NCI-H524 treated with DMSO at 0.1 percent for 48 hours (cell line): Measurements from ENCODE around the gene WDR81.
"Not testable (repeated sequence)": the region's sequence is repeated elsewhere in the genome, so short reads cannot be mapped to it uniquely, and the experiment has no call there.

Experiments used
- DNase-seq: peaks from one replicate; lab custom pipeline; 2025; lab: John Stamatoyannopoulos, UW

The WDR81 gene

DNA sequence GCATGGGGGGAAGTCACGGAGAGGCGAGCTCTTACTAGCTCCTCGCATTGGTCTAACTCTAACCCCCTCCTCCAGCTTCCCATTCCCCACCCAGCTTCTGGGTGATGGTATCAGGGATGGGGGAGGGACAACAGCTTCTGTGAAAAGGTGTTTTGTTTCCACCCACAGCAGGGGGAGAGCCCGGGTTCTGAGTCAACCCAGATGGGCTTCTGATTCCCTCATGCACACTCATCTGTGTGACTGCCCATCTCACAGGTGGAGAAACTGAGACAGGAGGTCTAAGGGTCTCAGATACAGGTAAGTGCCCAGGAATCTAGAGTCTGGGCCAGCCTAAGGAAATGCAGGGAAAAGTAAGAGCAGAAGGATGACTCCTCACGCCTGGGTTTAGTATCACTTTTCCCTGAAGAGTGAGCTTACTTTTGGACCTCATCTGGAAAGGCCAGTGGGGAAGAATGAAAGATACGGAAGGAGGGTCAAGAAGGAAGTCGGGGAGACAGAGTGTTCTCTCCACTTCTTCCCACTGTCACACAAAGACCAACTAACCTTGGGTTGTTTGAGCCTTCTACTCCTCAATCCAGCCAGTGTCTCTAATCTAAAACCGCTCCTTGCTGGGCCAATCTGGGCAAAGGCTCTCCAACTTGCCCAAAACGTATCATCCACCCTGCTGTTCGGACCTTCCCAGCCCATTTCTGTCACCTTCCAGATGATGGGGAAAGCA, 11.2 kb upstream of the WDR81 start:
- no peak for DNase-seq

DNA sequence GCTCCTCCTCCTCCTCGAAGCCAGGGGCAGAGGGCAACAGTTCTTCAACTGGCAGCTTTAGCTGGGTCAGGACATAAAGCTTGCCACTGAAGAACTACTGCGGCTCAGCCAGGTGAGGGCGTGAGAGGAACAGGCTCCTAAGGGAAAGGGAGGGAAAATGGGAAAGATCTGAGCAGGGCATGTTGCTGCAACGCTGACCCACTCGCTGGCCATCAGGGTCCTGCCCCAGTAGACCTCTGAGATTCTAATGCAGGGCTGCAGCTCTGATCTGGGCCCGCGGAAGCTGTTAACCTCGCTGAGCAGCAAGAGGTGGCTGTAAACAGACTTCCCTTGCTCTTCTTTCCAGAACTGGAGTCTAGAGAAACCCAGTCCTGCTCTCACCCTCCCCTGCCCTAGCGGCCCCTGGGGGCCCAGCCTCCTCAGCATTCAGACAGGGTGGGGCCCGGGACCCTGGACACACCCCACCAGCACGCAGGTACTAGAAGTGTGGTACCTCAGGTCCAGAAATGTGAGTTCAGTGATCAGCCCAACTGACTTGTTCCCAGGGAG, 10.6 kb upstream of the WDR81 start:
- DNase-seq: no peak

DNA sequence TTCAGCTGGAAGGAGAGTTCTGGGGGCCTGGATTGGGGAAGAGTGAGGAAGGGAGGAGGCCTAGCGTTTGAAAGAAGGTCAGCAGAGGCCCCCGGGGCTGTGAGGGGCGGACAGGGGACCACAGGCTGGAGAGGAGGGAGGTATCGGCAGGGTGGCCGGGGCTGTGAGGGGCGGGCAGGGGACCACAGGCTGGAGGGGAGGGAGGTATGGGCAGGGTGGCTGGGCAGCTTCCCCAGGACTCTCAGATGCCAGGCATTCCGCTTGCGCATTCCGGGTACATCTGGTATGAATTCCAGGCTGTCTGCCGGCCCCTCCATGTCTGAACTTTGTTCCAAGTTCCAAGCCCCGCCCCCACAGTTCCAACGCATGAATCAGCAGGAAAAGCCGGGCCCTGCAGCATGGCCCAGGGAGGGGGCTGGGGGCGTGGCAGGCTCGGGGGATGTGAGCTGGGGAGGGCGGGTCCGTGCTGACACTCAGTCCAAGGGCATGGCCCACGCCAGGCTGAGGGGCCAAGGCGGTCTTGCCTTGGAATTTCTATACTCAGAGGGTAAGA, 10.0 kb upstream of the WDR81 start:
- DNase-seq: no peak

DNA sequence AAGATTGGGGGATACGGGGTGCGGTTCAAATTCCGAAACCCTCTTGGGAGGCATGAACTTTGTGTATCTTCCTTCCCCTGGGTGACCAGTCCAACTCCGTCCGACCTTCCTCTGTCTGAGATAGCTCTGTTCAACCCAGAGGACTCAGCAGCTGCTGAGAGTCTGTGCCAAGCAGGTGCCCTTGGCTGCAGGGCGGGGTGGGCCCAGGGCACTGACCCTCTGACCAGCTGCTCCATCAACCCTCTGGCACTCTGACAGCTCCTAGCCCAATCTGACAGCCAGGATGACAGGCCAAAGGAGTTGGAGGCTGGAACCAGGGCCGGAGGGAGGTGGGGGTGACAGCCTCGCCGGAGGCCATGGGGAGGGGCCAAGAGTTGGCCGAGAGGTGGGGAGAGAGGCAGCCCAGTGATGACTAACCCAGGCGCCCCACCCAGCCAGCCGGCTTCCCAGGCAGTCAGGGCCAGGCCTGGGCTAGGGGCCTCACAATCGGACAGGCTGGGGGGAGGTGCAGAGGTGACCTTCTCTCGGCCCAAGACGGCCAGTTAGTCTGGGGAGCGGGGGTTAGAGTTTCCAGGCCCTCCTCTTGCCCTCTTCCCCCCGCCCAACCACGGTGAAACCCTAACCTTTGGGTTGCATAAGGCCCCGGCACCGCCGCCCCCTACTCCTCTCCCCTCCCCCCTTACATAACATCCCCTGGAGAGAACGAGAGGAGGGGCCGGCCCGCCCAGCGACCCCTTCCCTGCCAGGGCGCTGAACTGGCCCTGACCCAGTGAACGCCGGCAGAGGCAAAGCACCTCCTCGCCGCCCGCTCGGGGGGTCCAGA, 9.3 kb upstream of the WDR81 start:
- DNase-seq: no peak

DNA sequence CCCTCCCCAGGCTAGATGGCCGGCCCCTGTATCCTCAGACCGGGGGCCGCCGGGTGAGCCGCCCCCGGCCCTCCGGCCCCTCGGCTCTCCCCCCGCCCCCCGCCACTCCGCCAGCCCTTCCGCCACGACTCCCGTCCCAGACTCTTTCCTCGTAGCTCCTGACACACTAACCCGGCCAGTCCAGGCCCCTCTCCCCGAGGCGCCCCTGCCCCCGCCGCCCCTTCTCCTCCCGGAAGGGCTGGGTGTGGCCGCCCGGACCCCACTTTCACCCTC, 8.8 kb upstream of the WDR81 start:
- DNase-seq: no peak

DNA sequence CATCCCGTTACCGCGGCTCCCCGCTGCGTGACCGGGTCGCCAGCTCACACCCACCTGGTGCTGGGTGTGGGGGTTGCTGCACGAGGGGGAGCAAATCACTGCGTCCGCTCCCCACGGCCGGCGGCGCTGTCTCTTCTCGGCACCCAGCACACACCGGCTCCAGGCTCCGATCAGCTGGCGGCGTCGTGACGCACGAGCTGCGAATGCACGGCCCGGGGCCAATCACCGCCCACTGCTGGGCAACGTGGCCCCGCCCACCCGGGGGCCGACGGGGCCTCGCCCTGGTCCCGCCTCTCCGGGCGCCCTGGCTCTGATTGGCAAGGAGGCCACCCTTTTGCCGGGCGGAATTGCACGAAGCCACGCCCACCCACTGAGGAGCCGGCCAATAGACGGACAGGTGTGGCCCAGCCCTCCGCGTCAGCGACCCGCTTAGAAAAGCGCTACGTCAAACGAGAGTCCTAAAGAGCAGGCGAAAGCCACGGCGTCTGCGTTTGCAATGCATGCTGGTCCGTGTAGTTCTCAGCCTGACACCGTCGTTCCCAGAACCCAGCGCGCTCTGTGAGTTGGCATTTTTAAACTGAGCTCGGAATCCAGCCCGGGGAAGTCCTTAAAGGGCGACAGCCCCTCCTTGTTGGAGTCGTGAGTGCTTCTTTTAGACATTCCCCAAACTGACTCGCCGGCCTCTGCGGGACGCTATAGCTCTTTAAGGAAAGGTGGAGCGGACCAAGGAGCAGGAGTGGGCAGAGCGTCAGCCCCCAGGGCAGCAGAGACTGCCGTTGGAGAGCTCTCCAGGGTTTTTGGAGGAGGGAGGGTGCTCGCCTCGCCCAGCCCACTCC, 8.2 kb upstream of the WDR81 start:
- DNase-seq: peak; percentile 95

DNA sequence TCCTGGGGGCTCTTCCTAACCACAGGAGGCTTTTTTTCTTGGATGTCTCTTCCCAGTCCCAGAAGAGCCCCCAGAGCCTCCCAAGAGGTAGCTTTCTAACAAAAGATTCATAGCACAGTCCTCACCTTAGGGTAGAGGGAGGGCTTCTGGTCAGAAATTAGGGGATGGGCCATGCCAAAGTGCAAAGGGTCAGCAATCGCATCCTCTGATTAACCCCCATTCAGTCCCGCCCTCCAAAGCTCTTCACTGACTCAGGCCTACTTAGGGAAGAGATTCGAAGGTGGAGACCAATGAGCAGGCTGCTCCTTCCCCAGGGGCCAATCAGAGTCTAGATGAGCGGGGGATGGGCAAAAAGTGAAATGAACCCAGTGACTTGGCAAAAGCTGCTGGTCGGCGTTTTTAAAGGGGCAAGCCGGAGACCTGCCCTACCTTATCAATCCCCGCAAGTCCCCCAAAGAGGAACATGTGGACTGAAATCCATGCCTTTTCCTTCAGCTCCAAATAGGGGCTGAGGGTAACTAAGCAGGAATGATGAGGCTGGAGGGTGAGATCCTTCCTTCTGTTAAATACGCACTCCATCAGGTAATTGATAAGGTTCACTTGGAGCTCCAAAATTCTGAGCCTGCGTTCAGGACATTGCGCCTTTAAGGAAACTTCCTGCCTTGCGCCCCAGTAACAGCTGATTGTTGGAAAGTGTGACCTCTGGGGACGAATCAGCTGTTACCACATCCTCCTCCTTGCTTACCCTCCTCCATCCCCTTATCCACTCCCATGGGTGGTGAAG, 7.4 kb upstream of the WDR81 start:
- peak; percentile 93 for DNase-seq

DNA sequence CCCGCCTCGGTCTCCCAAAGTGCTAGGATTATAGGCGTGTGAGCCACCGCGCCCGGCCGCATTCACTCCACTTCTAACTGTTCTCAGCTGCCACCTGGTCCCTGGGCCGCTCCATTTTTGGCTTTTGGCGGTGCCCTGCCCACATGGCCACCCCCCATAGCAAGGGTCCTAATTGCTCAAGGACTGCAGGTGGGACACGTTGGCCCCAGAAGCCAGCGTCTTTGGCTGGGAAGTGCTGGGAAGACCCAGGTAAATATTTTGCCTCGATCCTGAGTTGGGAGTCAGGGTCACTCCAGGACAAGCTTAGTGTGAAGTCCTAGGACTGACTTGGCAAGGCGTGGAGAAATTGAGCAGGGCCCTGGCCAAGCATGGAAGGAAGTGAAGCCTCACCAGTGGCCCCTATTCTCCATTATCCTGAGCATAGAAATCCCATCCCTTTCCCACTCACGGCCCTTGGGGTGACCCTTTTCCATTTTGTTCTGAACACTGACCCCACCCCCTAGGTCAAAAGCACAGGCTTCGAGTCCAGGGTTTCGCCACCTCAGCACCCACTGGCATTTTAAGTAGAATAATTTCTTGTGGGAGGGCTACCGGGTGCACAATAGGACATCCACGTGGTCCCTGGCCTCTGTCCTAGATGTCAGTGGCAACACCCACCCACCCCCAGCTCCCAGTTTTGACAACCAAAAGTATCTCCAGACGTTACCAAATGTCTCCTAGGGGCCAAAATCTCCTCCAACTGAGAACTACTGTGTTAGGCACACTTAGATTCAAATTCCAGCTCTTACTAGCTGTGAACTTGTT, 5.9 kb upstream of the WDR81 start:
- DNase-seq: no peak

DNA sequence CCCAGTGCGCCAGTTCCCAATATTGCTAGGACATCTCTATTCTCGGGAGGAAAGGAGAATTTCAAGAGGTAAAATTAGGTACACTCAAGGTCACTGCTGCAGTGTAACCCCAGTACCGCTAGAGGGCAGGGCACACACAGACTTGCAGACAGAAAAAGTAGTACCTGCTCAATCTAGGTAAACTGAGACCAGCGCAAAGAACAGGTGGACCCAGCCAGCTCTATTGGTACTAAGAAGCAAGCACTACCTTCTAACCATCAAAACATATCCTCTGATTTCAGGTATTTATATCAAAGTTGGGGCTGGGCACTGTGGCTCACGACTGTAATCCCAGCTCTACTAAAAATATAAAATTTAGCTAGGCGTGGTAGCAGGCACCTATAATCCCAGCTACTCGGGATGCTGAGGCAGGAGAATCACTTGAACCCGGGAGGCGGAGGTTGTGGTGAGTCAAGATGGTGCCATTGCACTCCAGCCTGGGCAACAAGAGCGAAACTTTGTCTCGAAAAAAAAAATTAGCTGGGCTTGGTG, 3.6 kb upstream of the WDR81 start:
- DNase-seq: no peak

GRCh38 chr17:1722022-1722421, 2.5 kb upstream of the WDR81 start:
- not testable (repeated sequence) for DNase-seq

DNA sequence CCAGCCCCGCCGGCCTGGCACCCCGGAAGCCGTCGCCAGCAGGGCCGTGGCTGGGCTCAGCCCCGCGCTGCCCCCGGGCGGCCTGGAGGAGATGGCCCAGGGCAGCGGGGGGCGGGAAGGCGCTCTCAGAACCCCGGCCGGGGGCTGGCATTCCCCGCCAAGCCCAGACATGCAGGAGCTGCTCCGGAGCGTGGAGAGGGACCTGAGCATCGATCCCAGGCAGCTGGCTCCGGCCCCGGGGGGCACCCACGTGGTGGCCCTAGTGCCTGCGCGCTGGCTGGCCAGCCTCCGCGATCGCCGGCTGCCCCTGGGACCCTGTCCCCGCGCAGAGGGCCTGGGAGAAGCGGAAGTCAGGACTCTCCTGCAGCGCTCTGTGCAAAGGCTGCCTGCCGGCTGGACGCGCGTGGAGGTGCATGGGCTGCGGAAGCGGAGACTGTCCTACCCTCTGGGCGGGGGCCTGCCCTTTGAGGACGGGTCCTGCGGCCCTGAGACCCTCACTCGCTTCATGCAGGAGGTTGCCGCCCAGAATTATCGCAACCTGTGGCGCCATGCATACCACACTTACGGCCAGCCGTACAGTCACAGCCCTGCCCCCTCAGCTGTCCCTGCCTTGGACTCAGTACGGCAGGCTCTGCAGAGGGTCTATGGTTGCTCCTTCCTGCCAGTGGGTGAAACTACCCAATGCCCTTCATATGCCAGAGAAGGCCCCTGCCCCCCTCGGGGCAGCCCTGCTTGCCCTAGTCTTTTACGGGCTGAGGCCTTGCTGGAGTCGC, 551 bp downstream of the WDR81 start:
- DNase-seq: no peak

DNA sequence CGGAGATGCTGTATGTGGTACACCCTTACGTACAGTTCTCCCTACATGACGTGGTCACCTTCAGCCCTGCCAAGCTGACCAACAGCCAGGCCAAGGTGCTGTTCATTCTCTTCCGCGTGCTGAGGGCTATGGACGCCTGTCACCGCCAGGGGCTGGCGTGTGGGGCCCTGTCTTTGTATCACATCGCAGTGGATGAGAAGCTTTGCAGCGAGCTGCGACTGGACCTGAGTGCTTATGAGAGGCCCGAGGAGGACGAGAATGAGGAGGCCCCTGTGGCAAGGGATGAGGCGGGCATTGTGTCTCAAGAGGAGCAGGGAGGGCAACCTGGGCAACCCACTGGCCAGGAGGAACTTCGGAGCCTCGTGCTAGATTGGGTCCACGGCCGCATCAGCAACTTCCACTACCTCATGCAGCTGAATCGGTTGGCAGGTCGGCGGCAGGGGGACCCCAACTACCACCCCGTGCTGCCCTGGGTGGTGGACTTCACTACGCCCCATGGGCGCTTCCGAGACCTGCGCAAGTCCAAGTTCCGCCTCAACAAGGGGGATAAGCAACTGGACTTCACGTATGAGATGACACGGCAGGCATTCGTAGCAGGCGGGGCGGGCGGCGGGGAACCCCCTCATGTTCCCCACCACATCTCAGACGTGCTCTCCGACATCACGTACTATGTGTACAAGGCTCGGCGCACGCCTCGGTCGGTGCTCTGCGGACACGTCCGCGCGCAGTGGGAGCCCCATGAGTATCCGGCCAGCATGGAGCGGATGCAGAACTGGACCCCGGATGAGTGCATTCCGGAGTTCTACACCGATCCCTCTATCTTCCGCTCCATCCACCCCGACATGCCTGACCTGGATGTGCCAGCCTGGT, 1.4 kb downstream of the WDR81 start:
- DNase-seq: no peak

DNA sequence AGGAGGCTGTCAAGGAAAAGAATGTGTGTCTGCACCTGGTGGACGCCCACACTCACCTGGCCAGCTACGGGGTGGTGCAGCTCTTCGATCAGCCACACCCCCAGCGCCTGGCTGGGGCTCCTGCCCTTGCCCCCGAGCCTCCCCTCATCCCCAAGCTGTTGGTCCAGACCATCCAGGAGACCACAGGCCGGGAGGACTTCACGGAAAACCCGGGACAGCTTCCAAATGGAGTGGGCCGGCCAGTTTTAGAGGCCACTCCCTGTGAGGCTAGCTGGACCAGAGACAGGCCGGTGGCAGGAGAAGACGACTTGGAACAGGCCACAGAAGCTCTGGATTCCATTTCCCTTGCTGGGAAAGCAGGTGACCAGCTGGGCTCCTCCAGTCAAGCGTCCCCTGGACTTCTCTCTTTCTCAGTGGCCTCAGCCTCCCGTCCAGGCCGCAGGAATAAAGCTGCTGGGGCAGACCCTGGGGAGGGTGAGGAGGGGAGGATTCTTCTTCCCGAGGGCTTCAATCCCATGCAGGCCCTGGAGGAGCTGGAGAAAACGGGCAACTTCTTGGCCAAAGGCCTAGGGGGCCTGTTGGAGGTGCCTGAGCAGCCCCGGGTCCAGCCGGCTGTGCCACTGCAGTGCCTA, 2.2 kb downstream of the WDR81 start:
- DNase-seq: no peak

DNA sequence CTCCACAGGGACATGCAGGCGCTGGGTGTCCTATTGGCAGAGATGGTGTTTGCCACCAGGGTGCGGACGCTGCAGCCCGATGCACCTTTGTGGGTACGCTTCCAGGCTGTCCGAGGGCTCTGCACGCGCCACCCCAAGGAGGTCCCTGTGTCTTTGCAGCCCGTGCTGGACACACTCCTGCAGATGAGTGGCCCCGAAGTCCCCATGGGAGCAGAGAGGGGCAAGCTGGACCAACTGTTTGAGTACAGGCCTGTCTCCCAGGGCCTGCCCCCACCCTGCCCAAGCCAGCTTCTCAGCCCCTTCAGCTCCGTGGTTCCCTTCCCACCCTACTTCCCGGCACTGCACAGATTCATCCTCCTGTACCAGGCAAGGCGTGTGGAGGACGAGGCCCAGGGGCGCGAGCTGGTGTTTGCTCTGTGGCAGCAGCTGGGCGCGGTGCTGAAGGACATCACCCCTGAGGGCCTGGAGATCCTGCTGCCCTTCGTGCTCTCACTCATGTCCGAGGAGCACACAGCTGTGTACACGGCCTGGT, 2.8 kb downstream of the WDR81 start:
- no peak for DNase-seq

GRCh38 chr17:1727876-1728630, 3.5 kb downstream of the WDR81 start:
- no peak for DNase-seq

- DNase-seq: no peak
Observed at GRCh38 chr17:1729966-1730325, 5.4 kb downstream of the WDR81 start.
